HG03064 (cell line): ENCODE measurements around the gene ATP1A3.

Experiments
- ATAC-seq: cut with Tn5 transposase; IDR thresholded peaks from one replicate; pipeline ENCODE4 v1.9.1; 2021; ENCODE audit warnings: low read depth; ENCODE audit not compliant: unreplicated experiment

The ATP1A3 gene

GRCh38 chr19:41930926-41931592, 63.0 kb downstream of the ATP1A3 start:
- no peak for ATAC-seq

GRCh38 chr19:41930322-41930722, 63.7 kb downstream of the ATP1A3 start:
- ATAC-seq: no peak

GRCh38 chr19:41929536-41930071, 64.4 kb downstream of the ATP1A3 start:
- ATAC-seq: no peak

GRCh38 chr19:41928754-41929535, 65.1 kb downstream of the ATP1A3 start:
- ATAC-seq: no peak

- no peak for ATAC-seq
Observed at GRCh38 chr19:41928221-41928683, 65.8 kb downstream of the ATP1A3 start, which contains the start of gene ERFL. Gene ERFL (minus strand): TSS chr19:41928449. CDS start chr19:41912919, 15,530 bp downstream.

- ATAC-seq: no peak
Observed at GRCh38 chr19:41927497-41928192, 66.4 kb downstream of the ATP1A3 start.

GRCh38 chr19:41926763-41927496, 67.1 kb downstream of the ATP1A3 start:
- no peak for ATAC-seq

- ATAC-seq: no peak
Observed at GRCh38 chr19:41926028-41926762, 67.8 kb downstream of the ATP1A3 start.

GRCh38 chr19:41925208-41926003, 68.6 kb downstream of the ATP1A3 start:
- no peak for ATAC-seq

GRCh38 chr19:41924151-41925145, 69.6 kb downstream of the ATP1A3 start:
- no peak for ATAC-seq

GRCh38 chr19:41923045-41923788, 70.8 kb downstream of the ATP1A3 start:
- no peak for ATAC-seq

GRCh38 chr19:41922585-41922984, 71.4 kb downstream of the ATP1A3 start:
- ATAC-seq: no peak

- no peak for ATAC-seq
Observed at GRCh38 chr19:41921577-41922576, 72.2 kb downstream of the ATP1A3 start.

- no peak for ATAC-seq
Observed at GRCh38 chr19:41920882-41921576, 73.0 kb downstream of the ATP1A3 start.
